Gastroesophageal sphincter (tissue), 4 donors: ENCODE measurements around the gene CD55. TPM values are rescaled to one million over a fixed set of nuclear protein-coding genes. Genes with fewer than 3 reads are reported as not detected.

Experiments used
- ATAC-seq: fragments of 150-250 bp; one replicate; pipeline ENCODE4 v1.9.1; 2016; ENCODE audit warnings: mild to moderate bottlenecking, moderate library complexity
- H3K27ac ChIP-seq, 4 donors: fragments of 200-600 bp; sonication (generic) in 3 of 4; 1 replicate in 3 of 4; 2 replicates in 1 of 4; pipeline ENCODE4 v1.5.1; 2016 to 2019
- H3K27me3 ChIP-seq: fragments of 200-600 bp; sonication (generic); one replicate; pipeline ENCODE4 v1.5.1; 2019
- H3K36me3 ChIP-seq, 2 donors: fragments of 200-600 bp; sonication (generic); one replicate each; pipeline ENCODE4 v1.5.1; 2019; ENCODE audit warnings: control low read depth in 1 of 2
- H3K4me1 ChIP-seq, 3 donors: fragments of 200-600 bp; sonication (generic); 1 replicate in 2 of 3; 2 replicates in 1 of 3; pipeline ENCODE4 v1.5.1; 2016 to 2019; ENCODE audit warnings: control low read depth in 2 of 3
- H3K4me3 ChIP-seq, 2 donors: fragments of 200-600 bp; sonication (generic); one replicate each; pipeline ENCODE4 v1.5.1; 2019; ENCODE audit warnings: mild to moderate bottlenecking in 1 of 2, moderate library complexity in 1 of 2
- H3K9me3 ChIP-seq, 3 donors: fragments of 200-600 bp; sonication (generic); one replicate each; pipeline ENCODE4 v1.5.1; 2017 to 2019; ENCODE audit warnings: control low read depth in 2 of 3
- CTCF ChIP-seq, 4 experiments: fragments of 200-600 bp in 2 of 4; fragments of 450-650 bp in 2 of 4; sonication (generic) in 1 of 4; IDR thresholded peaks; one replicate each; pipeline ENCODE4 v1.5.1; 2017 to 2019; ENCODE audit warnings: antibody characterized with exemption in 4 of 4, mild to moderate bottlenecking in 2 of 4, moderate library complexity in 2 of 4
- EP300 ChIP-seq: sonication (generic); formaldehyde crosslinking; IDR thresholded peaks from one replicate; pipeline ENCODE4 v1.6.1; 2017; ENCODE audit warnings: antibody characterized with exemption, mild to moderate bottlenecking
- POLR2A ChIP-seq, 2 donors: fragments of 450-650 bp; IDR thresholded peaks; one replicate each; pipeline ENCODE4 v1.6.1; 2017; ENCODE audit warnings: antibody characterized with exemption in 2 of 2, mild to moderate bottlenecking in 2 of 2, moderate library complexity in 1 of 2
- POLR2AphosphoS5 ChIP-seq: sonication (generic); formaldehyde crosslinking; IDR thresholded peaks from one replicate; pipeline ENCODE4 v1.6.1; 2017; ENCODE audit warnings: antibody characterized with exemption
- WGBS, 2 donors: methylation state at CpG; one replicate each; pipeline ENCODE4 v1.1.5; 2018; ENCODE audit warnings: low coverage in 1 of 2; 5-methylcytosine and 5-hydroxymethylcytosine counted together
- total RNA-seq, 4 donors: library from RNA; depleted of rRNA; stranded (reverse); fragments of >200 nt; gene quantifications; one replicate each; pipeline ENCODE4 v1.1.0, GENCODE V29; 2016

The CD55 gene
- total RNA-seq, 4 donors from 2014 or later = 24.7 to 78.4 (median 41.5) TPM

- Histone ChIP-seq H3K27ac (no peak overlapping the region), H3K9me3 (peaks cover 0 to 4% (median 0%) of the 10 kb centered on the region in 3 donors), H3K4me1 (peaks cover 0 to 5% (median 0%) of the 10 kb centered on the region in 3 donors), H3K4me3 (no peak overlapping the region), H3K27me3 (no peaks in the 10 kb centered on the region), H3K36me3 (peaks cover 3 to 62% of the 10 kb centered on the region in 2 donors)
- TF ChIP-seq EP300 = no peak
- TF ChIP-seq POLR2AphosphoS5 = no peak
- no peak for TF ChIP-seq POLR2A (IDR thresholded peaks at IDR 0.05)
- TF ChIP-seq CTCF (IDR thresholded peaks at IDR 0.05) = no peak
- ATAC-seq = no peak
- 44 to 53% methylated on average over 2 to 3 of the region's 7 CpGs for WGBS, 2 donors
These were observed 24.4 kb downstream of the CD55 start for GRCh38 chr1:207345644-207346477.

- H3K4me1 ChIP-seq = peaks cover 0 to 5% (median 0%) of the 10 kb centered on the region in 3 donors
- H3K36me3 ChIP-seq = peaks cover 3 to 55% of the 10 kb centered on the region in 2 donors
- H3K4me3 ChIP-seq = no peak overlapping the region
- H3K27me3 ChIP-seq = no peaks in the 10 kb centered on the region
- no peak for ATAC-seq
- TF ChIP-seq POLR2A (IDR thresholded peaks at IDR 0.05) = no peak
- TF ChIP-seq POLR2AphosphoS5 = no peak
- no peak for TF ChIP-seq EP300
- no peak for TF ChIP-seq CTCF (IDR thresholded peaks at IDR 0.05)
- no peak overlapping the region for H3K27ac ChIP-seq
- H3K9me3 ChIP-seq = peaks cover 0 to 4% (median 0%) of the 10 kb centered on the region in 3 donors
- 60 to 71% methylated on average over 1 of the region's 3 CpGs for WGBS, 2 donors
These were observed 25.0 kb downstream of the CD55 start for GRCh38 chr1:207346513-207346912.

GRCh38 chr1:207349979-207350378 is 28.5 kb downstream of the CD55 start:
- WGBS, 2 donors = 92 to 100% methylated on average over 2 of the region's 2 CpGs
- no peak for ATAC-seq

GRCh38 chr1:207352554-207352953 is 31.1 kb downstream of the CD55 start:
- Histone ChIP-seq H3K27me3 (no peaks in the 10 kb centered on the region), H3K9me3 (peaks cover 0 to 4% (median 0%) of the 10 kb centered on the region in 3 donors), H3K36me3 (peaks cover 3 to 24% of the 10 kb centered on the region in 2 donors), H3K4me1 (no peaks in the 10 kb centered on the region), H3K27ac (no peak overlapping the region), H3K4me3 (no peak overlapping the region)
- TF ChIP-seq POLR2AphosphoS5 (no peak), EP300 (no peak), POLR2A (IDR thresholded peaks at IDR 0.05) (no peak), CTCF (IDR thresholded peaks at IDR 0.05) (no peak)
- ATAC-seq = no peak

More at GRCh38 chr1:207349979-207350378, 28.5 kb downstream of the CD55 start:
- Histone ChIP-seq H3K9me3 (peaks cover 0 to 4% (median 0%) of the 10 kb centered on the region in 3 donors), H3K4me3 (no peak overlapping the region), H3K4me1 (no peaks in the 10 kb centered on the region), H3K27me3 (no peaks in the 10 kb centered on the region), H3K36me3 (peaks cover 3 to 45% of the 10 kb centered on the region in 2 donors), H3K27ac (no peak overlapping the region)
- TF ChIP-seq CTCF (IDR thresholded peaks at IDR 0.05) (no peak), EP300 (no peak), POLR2A (IDR thresholded peaks at IDR 0.05) (no peak), POLR2AphosphoS5 (no peak)

GRCh38 chr1:207355060-207355459 is 33.6 kb downstream of the CD55 start:
- Histone ChIP-seq H3K27me3 (no peaks in the 10 kb centered on the region), H3K36me3 (no peaks in the 10 kb centered on the region), H3K4me1 (no peaks in the 10 kb centered on the region), H3K4me3 (no peak overlapping the region), H3K27ac (no peak overlapping the region), H3K9me3 (no peaks in the 10 kb centered on the region)
- TF ChIP-seq CTCF (IDR thresholded peaks at IDR 0.05) = no peak
- no peak for TF ChIP-seq POLR2A (IDR thresholded peaks at IDR 0.05)
- TF ChIP-seq POLR2AphosphoS5 = no peak
- no peak for TF ChIP-seq EP300
- ATAC-seq = no peak
- WGBS, 2 donors = 15 to 20% methylated on average over 1 of the region's 1 CpG
